ENCODE measurements around the gene KIF2A. TPM values are rescaled to one million over a fixed set of nuclear protein-coding genes. Genes with fewer than 3 reads are reported as not detected.

The KIF2A gene
- total and polyA plus RNA-seq, 9 of the 15 experiments (the other 6 are each of a cell fraction or from before 2014, with no cell fraction given): 42.6 to 126 (median 77.6) TPM

- peak; percentile 42; the same call in 1 of the 2 replicates for TF ChIP-seq ARID1B (IDR thresholded peaks at IDR 0.05)
Observed at GRCh38 chr5:62327138-62328053, 21.4 kb downstream of the KIF2A start (continued).

DNA sequence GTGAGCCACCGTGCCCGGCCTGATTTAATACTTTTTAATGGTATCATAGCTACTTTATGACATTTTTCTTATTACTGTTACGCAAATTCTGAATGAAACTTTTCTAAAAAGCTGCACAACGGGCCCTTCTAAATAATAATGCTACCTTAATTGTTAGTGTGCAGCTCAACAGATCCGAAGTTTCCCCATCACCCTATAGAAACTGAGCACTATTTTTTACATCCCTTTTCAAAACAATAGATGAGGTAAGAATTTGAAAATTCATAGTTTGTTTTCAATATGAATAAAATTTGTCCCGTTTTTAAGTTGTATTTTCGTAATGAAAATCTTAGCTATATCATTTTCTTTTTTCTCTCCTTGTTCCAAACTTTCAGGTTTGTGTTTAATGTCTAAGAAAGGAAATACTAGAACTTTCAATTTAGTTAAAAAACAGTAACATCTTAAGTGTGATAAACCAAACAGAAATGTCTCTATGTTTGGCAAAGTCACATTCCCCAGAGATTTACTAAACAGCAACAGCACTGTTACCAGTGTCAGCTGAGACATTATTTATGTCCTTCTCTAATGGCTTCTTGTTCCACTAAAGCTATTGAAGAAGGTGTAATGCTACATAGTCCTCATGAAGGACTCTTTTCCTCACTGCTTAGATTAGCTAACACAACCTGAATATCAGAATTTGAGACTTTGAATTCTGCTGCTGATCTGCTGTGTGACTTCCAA lies 22.9 kb downstream of the KIF2A start:
- ATAC-seq: no peak
- POLR2A ChIA-PET: interaction anchor here (0.6 to 1.5 kb wide), 7 partner anchors 13 to 320 kb away, joined by 3 to 4 read pairs (median 3); no protein-coding TSS in a partner anchor
- H3K27me3 ChIP-seq (ENCODE audit: control insufficient read depth in 2 of 2, insufficient read depth in 2 of 2, low read length in 2 of 2): no peaks in the 10 kb centered on the region
- no peak overlapping the region for H3K27ac ChIP-seq (ENCODE audit: extremely low read depth, low read depth, low read length)
- DNase-seq (ENCODE audit: extremely low read depth in 1 of 4, low spot score in 3 of 4): no peak
- no peak overlapping the region for H3K4me3 ChIP-seq
- H3K36me3 ChIP-seq (ENCODE audit: control insufficient read depth, insufficient read depth, low read length): peaks cover 13% of the 10 kb centered on the region
- BruUV-seq (replicated peaks): no TSS peak
- intact Hi-C loops (cut with micrococcal nuclease) (no loop called here), in situ Hi-C loops (cut with MboI) (no loop called here)
- 75% methylated on average over 5 of the region's 7 CpGs for WGBS (ENCODE audit: insufficient coverage, low coverage, missing lambda C conversion rate)
- CTCF ChIA-PET (ENCODE audit: low intra/inter-chr PET ratio): no interaction called here
- no peak overlapping the region for H3K9ac ChIP-seq (ENCODE audit: insufficient read depth in 1 of 2, low read depth in 2 of 2, low read length in 2 of 2)
- no peaks in the 10 kb centered on the region for H3K9me1 ChIP-seq (ENCODE audit: control insufficient read depth, insufficient read depth, low read length)
- peaks cover 27% of the 10 kb centered on the region for H4K20me1 ChIP-seq (replicated peaks; ENCODE audit: control insufficient read depth, insufficient read depth, low read length)
- FAIRE-seq: no peak
- H3K79me2 ChIP-seq (ENCODE audit: control insufficient read depth, insufficient read depth, low read length): peaks cover 96% of the 10 kb centered on the region
- peaks cover 8 to 25% of the 10 kb centered on the region in 2 experiments; a peak in 4 of 5 replicates for H3K4me1 ChIP-seq (replicated peaks in 1 of 2; ENCODE audit: control insufficient read depth in 2 of 2, insufficient read depth in 2 of 2, low read length in 2 of 2)
- H2AFZ ChIP-seq (ENCODE audit: low read depth, low read length): no peak overlapping the region
- no peaks in the 10 kb centered on the region for H3K9me3 ChIP-seq (replicated peaks; ENCODE audit: control insufficient read depth, insufficient read depth, low read depth, low read length)
- no peak overlapping the region for H3K4me2 ChIP-seq (ENCODE audit: insufficient read depth, low read length)
- TF ChIP-seq L3MBTL2 (IDR thresholded peaks at IDR 0.05) (no peak), DACH1 (IDR thresholded peaks at IDR 0.05; ENCODE audit: partially characterized antibody) (no peak), HOXB6 (CRISPR knock-in tag; IDR thresholded peaks at IDR 0.05; ENCODE audit: borderline replicate concordance) (no peak), MEIS2 (IDR thresholded peaks at IDR 0.05; ENCODE audit: partially characterized antibody) (peak; percentile 86), PKNOX1 (IDR thresholded peaks at IDR 0.05) (peak; percentile 85)
- TF ChIP-seq, protein P1, sequence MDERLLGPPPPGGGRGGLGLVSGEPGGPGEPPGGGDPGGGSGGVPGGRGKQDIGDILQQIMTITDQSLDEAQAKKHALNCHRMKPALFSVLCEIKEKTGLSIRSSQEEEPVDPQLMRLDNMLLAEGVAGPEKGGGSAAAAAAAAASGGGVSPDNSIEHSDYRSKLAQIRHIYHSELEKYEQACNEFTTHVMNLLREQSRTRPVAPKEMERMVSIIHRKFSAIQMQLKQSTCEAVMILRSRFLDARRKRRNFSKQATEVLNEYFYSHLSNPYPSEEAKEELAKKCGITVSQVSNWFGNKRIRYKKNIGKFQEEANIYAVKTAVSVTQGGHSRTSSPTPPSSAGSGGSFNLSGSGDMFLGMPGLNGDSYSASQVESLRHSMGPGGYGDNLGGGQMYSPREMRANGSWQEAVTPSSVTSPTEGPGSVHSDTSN (CRISPR knock-in tag; IDR thresholded peaks at IDR 0.05; ENCODE audit: low read depth): no peak
- TF ChIP-seq, protein P1 (tag; conservative IDR thresholded peaks at IDR 0.05; ENCODE audit: low read depth): peak; percentile 86
- TF ChIP-seq, protein P2, sequence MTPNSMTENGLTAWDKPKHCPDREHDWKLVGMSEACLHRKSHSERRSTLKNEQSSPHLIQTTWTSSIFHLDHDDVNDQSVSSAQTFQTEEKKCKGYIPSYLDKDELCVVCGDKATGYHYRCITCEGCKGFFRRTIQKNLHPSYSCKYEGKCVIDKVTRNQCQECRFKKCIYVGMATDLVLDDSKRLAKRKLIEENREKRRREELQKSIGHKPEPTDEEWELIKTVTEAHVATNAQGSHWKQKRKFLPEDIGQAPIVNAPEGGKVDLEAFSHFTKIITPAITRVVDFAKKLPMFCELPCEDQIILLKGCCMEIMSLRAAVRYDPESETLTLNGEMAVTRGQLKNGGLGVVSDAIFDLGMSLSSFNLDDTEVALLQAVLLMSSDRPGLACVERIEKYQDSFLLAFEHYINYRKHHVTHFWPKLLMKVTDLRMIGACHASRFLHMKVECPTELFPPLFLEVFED (CRISPR knock-in tag; conservative IDR thresholded peaks at IDR 0.05): no peak
